ENCODE measurements around the gene MIPOL1. TPM values are rescaled to one million over a fixed set of nuclear protein-coding genes. Genes with fewer than 3 reads are reported as not detected.

The MIPOL1 gene
- total and polyA plus RNA-seq, 2 of the 13 experiments (the other 11 are each of a cell fraction or from before 2014, with no cell fraction given): 8.6 to 34.2 TPM

DNA sequence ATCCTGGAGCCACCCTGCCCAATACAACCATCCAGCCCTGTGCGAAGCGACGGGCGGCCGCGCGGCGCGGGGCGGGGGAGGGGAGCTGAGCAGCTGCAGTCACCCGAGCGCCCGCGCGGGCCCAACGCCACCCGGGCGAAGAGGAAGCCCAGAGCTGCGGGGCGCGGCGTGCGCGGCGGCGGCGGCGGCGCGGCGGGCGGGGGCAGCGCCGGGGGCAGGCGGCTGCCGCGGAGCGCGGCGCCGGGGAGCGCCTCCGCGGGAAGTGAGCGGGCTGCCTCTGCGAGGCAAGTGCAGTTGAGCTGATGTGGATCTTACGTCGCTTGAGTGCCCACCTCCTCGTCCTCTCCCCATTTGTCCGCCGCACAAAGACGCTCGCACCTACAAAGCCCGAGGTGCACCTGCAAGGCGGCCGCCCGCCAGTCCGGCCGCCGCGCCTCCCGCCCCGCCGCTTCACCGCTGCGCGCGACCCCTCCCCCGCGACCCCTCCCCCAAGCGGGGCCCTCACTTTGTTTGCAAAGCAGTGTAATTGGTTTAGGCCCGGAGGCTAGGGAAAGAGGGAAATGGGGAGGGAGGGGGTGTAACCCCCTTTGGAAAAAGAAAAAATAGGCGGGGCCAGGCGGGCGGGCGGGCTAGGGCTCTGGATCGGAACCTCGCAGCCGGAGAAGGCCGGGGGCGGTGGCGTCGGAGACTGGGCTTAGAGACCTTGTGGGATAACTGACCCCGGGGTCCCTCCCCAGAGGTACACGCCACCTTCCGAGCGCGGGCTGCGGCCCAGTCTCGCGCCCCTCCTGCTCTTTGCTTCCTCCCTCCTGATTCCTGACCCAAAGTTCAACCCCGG, 397.5 kb downstream of the MIPOL1 start, which contains the start of the genes FOXA1 and TTC6 (continued):
- TF ChIP-seq ZBTB8A (CRISPR knock-in tag; IDR thresholded peaks at IDR 0.05; ENCODE audit: borderline replicate concordance, low read depth) (no peak), ZNF468 (CRISPR knock-in tag; IDR thresholded peaks at IDR 0.05) (no peak), AGO2 (optimal IDR thresholded peaks at IDR 0.05; ENCODE audit: low read depth, low read length) (no peak), ATAD3A (CRISPR knock-in tag; IDR thresholded peaks at IDR 0.05) (no peak), ZNF484 (CRISPR knock-in tag; IDR thresholded peaks at IDR 0.05; ENCODE audit: borderline replicate concordance, low read depth) (0 out of 2 replicates have a peak, but pooled peaks have one; percentile 58), ETV5 (CRISPR knock-in tag; IDR thresholded peaks at IDR 0.05; ENCODE audit: borderline replicate concordance) (peak; percentile 1), RBAK (CRISPR knock-in tag; IDR thresholded peaks at IDR 0.05) (no peak), CREB1 (IDR thresholded peaks at IDR 0.05) (no peak; the same call in 1 of the 2 replicates), CREB1 (CRISPR knock-in tag; IDR thresholded peaks at IDR 0.05) (no peak), HDAC2 (CRISPR knock-in tag; IDR thresholded peaks at IDR 0.05) (no peak), ZNF138 (CRISPR knock-in tag; IDR thresholded peaks at IDR 0.05; ENCODE audit: low read depth) (0 out of 2 replicates have a peak, but pooled peaks have one; percentile 47), ZNF30 (CRISPR knock-in tag; IDR thresholded peaks at IDR 0.05) (no peak), ZNF44 (CRISPR knock-in tag; IDR thresholded peaks at IDR 0.05) (peak; percentile 20; the same call in 1 of the 2 replicates), ZNF850 (CRISPR knock-in tag; conservative IDR thresholded peaks at IDR 0.05) (no peak; the same call in 1 of the 2 replicates), ZFP37 (CRISPR knock-in tag; IDR thresholded peaks at IDR 0.05; ENCODE audit: borderline replicate concordance) (peak; percentile 14; the same call in 1 of the 2 replicates), POGZ (CRISPR knock-in tag; IDR thresholded peaks at IDR 0.05) (no peak; the same call in 1 of the 2 replicates), ZNF746 (CRISPR knock-in tag; IDR thresholded peaks at IDR 0.05) (no peak)
- TF ChIP-seq, protein P1, sequence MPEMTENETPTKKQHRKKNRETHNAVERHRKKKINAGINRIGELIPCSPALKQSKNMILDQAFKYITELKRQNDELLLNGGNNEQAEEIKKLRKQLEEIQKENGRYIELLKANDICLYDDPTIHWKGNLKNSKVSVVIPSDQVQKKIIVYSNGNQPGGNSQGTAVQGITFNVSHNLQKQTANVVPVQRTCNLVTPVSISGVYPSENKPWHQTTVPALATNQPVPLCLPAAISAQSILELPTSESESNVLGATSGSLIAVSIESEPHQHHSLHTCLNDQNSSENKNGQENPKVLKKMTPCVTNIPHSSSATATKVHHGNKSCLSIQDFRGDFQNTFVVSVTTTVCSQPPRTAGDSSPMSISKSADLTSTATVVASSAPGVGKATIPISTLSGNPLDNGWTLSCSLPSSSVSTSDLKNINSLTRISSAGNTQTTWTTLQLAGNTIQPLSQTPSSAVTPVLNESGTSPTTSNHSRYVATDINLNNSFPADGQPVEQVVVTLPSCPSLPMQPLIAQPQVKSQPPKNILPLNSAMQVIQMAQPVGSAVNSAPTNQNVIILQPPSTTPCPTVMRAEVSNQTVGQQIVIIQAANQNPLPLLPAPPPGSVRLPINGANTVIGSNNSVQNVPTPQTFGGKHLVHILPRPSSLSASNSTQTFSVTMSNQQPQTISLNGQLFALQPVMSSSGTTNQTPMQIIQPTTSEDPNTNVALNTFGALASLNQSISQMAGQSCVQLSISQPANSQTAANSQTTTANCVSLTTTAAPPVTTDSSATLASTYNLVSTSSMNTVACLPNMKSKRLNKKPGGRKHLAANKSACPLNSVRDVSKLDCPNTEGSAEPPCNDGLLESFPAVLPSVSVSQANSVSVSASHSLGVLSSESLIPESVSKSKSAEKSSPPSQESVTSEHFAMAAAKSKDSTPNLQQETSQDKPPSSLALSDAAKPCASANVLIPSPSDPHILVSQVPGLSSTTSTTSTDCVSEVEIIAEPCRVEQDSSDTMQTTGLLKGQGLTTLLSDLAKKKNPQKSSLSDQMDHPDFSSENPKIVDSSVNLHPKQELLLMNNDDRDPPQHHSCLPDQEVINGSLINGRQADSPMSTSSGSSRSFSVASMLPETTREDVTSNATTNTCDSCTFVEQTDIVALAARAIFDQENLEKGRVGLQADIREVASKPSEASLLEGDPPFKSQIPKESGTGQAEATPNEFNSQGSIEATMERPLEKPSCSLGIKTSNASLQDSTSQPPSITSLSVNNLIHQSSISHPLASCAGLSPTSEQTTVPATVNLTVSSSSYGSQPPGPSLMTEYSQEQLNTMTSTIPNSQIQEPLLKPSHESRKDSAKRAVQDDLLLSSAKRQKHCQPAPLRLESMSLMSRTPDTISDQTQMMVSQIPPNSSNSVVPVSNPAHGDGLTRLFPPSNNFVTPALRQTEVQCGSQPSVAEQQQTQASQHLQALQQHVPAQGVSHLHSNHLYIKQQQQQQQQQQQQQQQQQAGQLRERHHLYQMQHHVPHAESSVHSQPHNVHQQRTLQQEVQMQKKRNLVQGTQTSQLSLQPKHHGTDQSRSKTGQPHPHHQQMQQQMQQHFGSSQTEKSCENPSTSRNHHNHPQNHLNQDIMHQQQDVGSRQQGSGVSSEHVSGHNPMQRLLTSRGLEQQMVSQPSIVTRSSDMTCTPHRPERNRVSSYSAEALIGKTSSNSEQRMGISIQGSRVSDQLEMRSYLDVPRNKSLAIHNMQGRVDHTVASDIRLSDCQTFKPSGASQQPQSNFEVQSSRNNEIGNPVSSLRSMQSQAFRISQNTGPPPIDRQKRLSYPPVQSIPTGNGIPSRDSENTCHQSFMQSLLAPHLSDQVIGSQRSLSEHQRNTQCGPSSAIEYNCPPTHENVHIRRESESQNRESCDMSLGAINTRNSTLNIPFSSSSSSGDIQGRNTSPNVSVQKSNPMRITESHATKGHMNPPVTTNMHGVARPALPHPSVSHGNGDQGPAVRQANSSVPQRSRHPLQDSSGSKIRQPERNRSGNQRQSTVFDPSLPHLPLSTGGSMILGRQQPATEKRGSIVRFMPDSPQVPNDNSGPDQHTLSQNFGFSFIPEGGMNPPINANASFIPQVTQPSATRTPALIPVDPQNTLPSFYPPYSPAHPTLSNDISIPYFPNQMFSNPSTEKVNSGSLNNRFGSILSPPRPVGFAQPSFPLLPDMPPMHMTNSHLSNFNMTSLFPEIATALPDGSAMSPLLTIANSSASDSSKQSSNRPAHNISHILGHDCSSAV (CRISPR knock-in tag; IDR thresholded peaks at IDR 0.05; ENCODE audit: borderline replicate concordance): no peak
- TF ChIP-seq, protein P2, sequence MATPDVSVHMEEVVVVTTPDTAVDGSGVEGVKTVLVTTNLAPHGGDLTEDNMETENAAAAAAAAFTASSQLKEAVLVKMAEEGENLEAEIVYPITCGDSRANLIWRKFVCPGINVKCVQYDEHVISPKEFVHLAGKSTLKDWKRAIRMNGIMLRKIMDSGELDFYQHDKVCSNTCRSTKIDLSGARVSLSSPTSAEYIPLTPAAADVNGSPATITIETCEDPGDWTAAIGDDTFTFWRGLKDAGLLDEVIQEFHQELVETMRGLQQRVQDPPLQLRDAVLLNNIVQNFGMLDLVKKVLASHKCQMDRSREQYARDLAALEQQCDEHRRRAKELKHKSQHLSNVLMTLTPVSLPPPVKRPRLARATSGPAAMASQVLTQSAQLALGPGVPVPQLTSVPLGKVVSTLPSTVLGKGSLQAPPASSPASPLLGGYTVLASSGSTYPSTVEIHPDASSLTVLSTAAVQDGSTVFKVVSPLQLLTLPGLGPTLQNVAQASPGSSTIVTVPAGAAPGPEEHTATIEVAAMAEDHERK (CRISPR knock-in tag; IDR thresholded peaks at IDR 0.05; ENCODE audit: low read depth): no peak
